Mesothelial cell of epicardium (in vitro differentiated cells): ENCODE data around the gene FCGR3A. TPM values are rescaled to one million over a fixed set of nuclear protein-coding genes. Genes with fewer than 3 reads are reported as not detected.
"Not testable (repeated sequence)": the region's sequence is repeated elsewhere in the genome, so short reads cannot be mapped to it uniquely, and the experiment has no call there.

Source experiments
- DNase-seq, 2 experiments: peaks; one replicate each; pipeline ENCODE4 v3.0.0; 2021; ENCODE audit warnings: low spot score in 2 of 2; ENCODE audit not compliant: unreplicated experiment in 2 of 2
- H3K27ac Mint-ChIP-seq: 2 replicates; pipeline ENCODE4 v1.8.0; 2021; ENCODE audit warnings: mixed read lengths
- H3K27me3 Mint-ChIP-seq: 2 replicates; pipeline ENCODE4 v1.8.0; 2021; ENCODE audit warnings: low read depth, mixed read lengths
- H3K36me3 Mint-ChIP-seq: 2 replicates; pipeline ENCODE4 v1.8.0; 2021; ENCODE audit warnings: mixed read lengths
- H3K4me1 Mint-ChIP-seq: 2 replicates; pipeline ENCODE4 v1.8.0; 2021; ENCODE audit warnings: mixed read lengths
- H3K4me3 Mint-ChIP-seq: 2 replicates; pipeline ENCODE4 v1.8.0; 2021; ENCODE audit warnings: mild to moderate bottlenecking, moderate library complexity, mixed read lengths
- H3K9me3 Mint-ChIP-seq: 2 replicates; pipeline ENCODE4 v1.8.0; 2021; ENCODE audit warnings: mixed read lengths
- CTCF ChIP-seq: fragments of 200-600 bp; sonication (generic); IDR thresholded peaks from one replicate; pipeline ENCODE4 v1.5.0; 2021; ENCODE audit warnings: antibody characterized with exemption; ENCODE audit not compliant: unreplicated experiment
- total RNA-seq: library from RNA; stranded (reverse); gene quantifications from 3 replicates; pipeline ENCODE4 v1.2.1, GENCODE V29; 2021

FCGR3A gene
- total RNA-seq, result not detected in 3 replicates

- H3K4me3 Mint-ChIP-seq, result no peak within 1 kb of the TSS
- no peak for DNase-seq
- H3K36me3 Mint-ChIP-seq, result no peaks in the 10 kb centered on the region
- H3K27me3 Mint-ChIP-seq, result peaks cover 47% of the 10 kb centered on the region
- TF ChIP-seq CTCF, result no peak
- no peak within 1 kb of the TSS for H3K27ac Mint-ChIP-seq
- no peaks in the 10 kb centered on the region for H3K4me1 Mint-ChIP-seq
- no peaks in the 10 kb centered on the region for H3K9me3 Mint-ChIP-seq
Observed at GRCh38 chr1:161549652-161550051, at the start of gene FCGR3A. Gene FCGR3A (minus strand): TSS chr1:161549818. CDS start chr1:161549736, 82 bp downstream.

- not testable (repeated sequence) for H3K9me3 Mint-ChIP-seq, H3K4me3 Mint-ChIP-seq, H3K36me3 Mint-ChIP-seq, H3K27me3 Mint-ChIP-seq, DNase-seq
- H3K4me1 Mint-ChIP-seq, result peaks cover 12% of the 10 kb centered on the region
- H3K27ac Mint-ChIP-seq, result peak overlapping the region; percentile 10
Observed at GRCh38 chr1:161597077-161597476, 47.5 kb upstream of the FCGR3A start.

- H3K27me3 Mint-ChIP-seq, DNase-seq, H3K4me3 Mint-ChIP-seq, H3K36me3 Mint-ChIP-seq, H3K9me3 Mint-ChIP-seq, H3K27ac Mint-ChIP-seq: not testable (repeated sequence)
- peaks cover 12% of the 10 kb centered on the region for H3K4me1 Mint-ChIP-seq
Observed at GRCh38 chr1:161595583-161595982, 46.0 kb upstream of the FCGR3A start.

GRCh38 chr1:161595173-161595572 lies 45.6 kb upstream of the FCGR3A start:
- not testable (repeated sequence) for H3K9me3 Mint-ChIP-seq, H3K36me3 Mint-ChIP-seq, H3K27ac Mint-ChIP-seq, H3K27me3 Mint-ChIP-seq, DNase-seq, H3K4me3 Mint-ChIP-seq
- H3K4me1 Mint-ChIP-seq, result peaks cover 12% of the 10 kb centered on the region

- not testable (repeated sequence) for H3K27ac Mint-ChIP-seq, H3K9me3 Mint-ChIP-seq, H3K27me3 Mint-ChIP-seq, H3K4me3 Mint-ChIP-seq, H3K36me3 Mint-ChIP-seq, DNase-seq
- H3K4me1 Mint-ChIP-seq, result peaks cover 12% of the 10 kb centered on the region
Observed at GRCh38 chr1:161594269-161594984, 44.8 kb upstream of the FCGR3A start.

- H3K9me3 Mint-ChIP-seq, H3K27me3 Mint-ChIP-seq, H3K4me3 Mint-ChIP-seq, DNase-seq, H3K36me3 Mint-ChIP-seq, H3K27ac Mint-ChIP-seq: not testable (repeated sequence)
- peaks cover 14% of the 10 kb centered on the region for H3K4me1 Mint-ChIP-seq
Observed at GRCh38 chr1:161593092-161593755, 43.6 kb upstream of the FCGR3A start.

- H3K9me3 Mint-ChIP-seq, H3K27me3 Mint-ChIP-seq, H3K36me3 Mint-ChIP-seq, DNase-seq, H3K4me3 Mint-ChIP-seq, H3K27ac Mint-ChIP-seq: not testable (repeated sequence)
- peaks cover 14% of the 10 kb centered on the region for H3K4me1 Mint-ChIP-seq
Observed at GRCh38 chr1:161592586-161592985, 43.0 kb upstream of the FCGR3A start.

GRCh38 chr1:161589920-161590319 lies 40.3 kb upstream of the FCGR3A start:
- H3K9me3 Mint-ChIP-seq, DNase-seq, H3K27ac Mint-ChIP-seq, H3K27me3 Mint-ChIP-seq, H3K36me3 Mint-ChIP-seq, H3K4me3 Mint-ChIP-seq: not testable (repeated sequence)
- H3K4me1 Mint-ChIP-seq, result peaks cover 10% of the 10 kb centered on the region

- not testable (repeated sequence) for H3K36me3 Mint-ChIP-seq, H3K27ac Mint-ChIP-seq, H3K9me3 Mint-ChIP-seq, H3K27me3 Mint-ChIP-seq, DNase-seq, H3K4me1 Mint-ChIP-seq, H3K4me3 Mint-ChIP-seq
Observed at GRCh38 chr1:161589365-161589764, 39.7 kb upstream of the FCGR3A start.

GRCh38 chr1:161588596-161588995 lies 39.0 kb upstream of the FCGR3A start:
- not testable (repeated sequence) for H3K4me3 Mint-ChIP-seq, DNase-seq, H3K36me3 Mint-ChIP-seq, H3K27me3 Mint-ChIP-seq, H3K27ac Mint-ChIP-seq, H3K9me3 Mint-ChIP-seq, H3K4me1 Mint-ChIP-seq

- H3K27ac Mint-ChIP-seq, DNase-seq, H3K27me3 Mint-ChIP-seq, H3K36me3 Mint-ChIP-seq, H3K4me1 Mint-ChIP-seq, H3K9me3 Mint-ChIP-seq, H3K4me3 Mint-ChIP-seq: not testable (repeated sequence)
Observed at GRCh38 chr1:161582882-161583281, 33.3 kb upstream of the FCGR3A start.

GRCh38 chr1:161580879-161581537 lies 31.4 kb upstream of the FCGR3A start:
- not testable (repeated sequence) for H3K36me3 Mint-ChIP-seq, DNase-seq, H3K27me3 Mint-ChIP-seq, H3K27ac Mint-ChIP-seq, H3K4me3 Mint-ChIP-seq, H3K4me1 Mint-ChIP-seq, H3K9me3 Mint-ChIP-seq

- H3K27me3 Mint-ChIP-seq, DNase-seq, H3K9me3 Mint-ChIP-seq, H3K4me3 Mint-ChIP-seq, H3K27ac Mint-ChIP-seq, H3K36me3 Mint-ChIP-seq, H3K4me1 Mint-ChIP-seq: not testable (repeated sequence)
Observed at GRCh38 chr1:161579856-161580507, 30.4 kb upstream of the FCGR3A start.
